ENCODE data around the gene GRAPL.
"Not testable (repeated sequence)": the region's sequence is repeated elsewhere in the genome, so short reads cannot be mapped to it uniquely, and the experiment has no call there.

Gene GRAPL

GRCh38 chr17:19137959-19138358 is 10.6 kb downstream of the GRAPL start:
- not testable (repeated sequence) for DNase-seq

- not testable (repeated sequence) for DNase-seq
Measured at GRCh38 chr17:19141366-19142155, 14.2 kb downstream of the GRAPL start.

GRCh38 chr17:19142419-19142818 is 15.0 kb downstream of the GRAPL start:
- DNase-seq, result not testable (repeated sequence)

GRCh38 chr17:19143097-19143777 is 15.8 kb downstream of the GRAPL start:
- DNase-seq, result not testable (repeated sequence)

- DNase-seq, result not testable (repeated sequence)
Measured at GRCh38 chr17:19144373-19144772, 17.0 kb downstream of the GRAPL start.

GRCh38 chr17:19145471-19145870 is 18.1 kb downstream of the GRAPL start:
- not testable (repeated sequence) for DNase-seq

- DNase-seq, result not testable (repeated sequence)
Measured at GRCh38 chr17:19150678-19151615, 23.6 kb downstream of the GRAPL start.

- DNase-seq, result not testable (repeated sequence)
Measured at GRCh38 chr17:19157628-19158027, 30.2 kb downstream of the GRAPL start.

GRCh38 chr17:19158478-19158877 is 31.1 kb downstream of the GRAPL start:
- DNase-seq, result not testable (repeated sequence)

- not testable (repeated sequence) for DNase-seq
Measured at GRCh38 chr17:19158938-19159337, 31.5 kb downstream of the GRAPL start.

GRCh38 chr17:19161308-19162107 is 34.1 kb downstream of the GRAPL start:
- DNase-seq, result not testable (repeated sequence)

- DNase-seq, result not testable (repeated sequence)
Measured at GRCh38 chr17:19162384-19163216, 35.2 kb downstream of the GRAPL start.

- not testable (repeated sequence) for DNase-seq
Measured at GRCh38 chr17:19174422-19174821, 47.0 kb downstream of the GRAPL start.

- DNase-seq, result not testable (repeated sequence)
Measured at GRCh38 chr17:19175410-19175809, 48.0 kb downstream of the GRAPL start.

GRCh38 chr17:19181040-19181875 is 53.9 kb downstream of the GRAPL start:
- not testable (repeated sequence) for DNase-seq

GRCh38 chr17:19187883-19188869 is 60.8 kb downstream of the GRAPL start:
- DNase-seq, result not testable (repeated sequence)

- not testable (repeated sequence) for DNase-seq
Measured at GRCh38 chr17:19188870-19189708, 61.7 kb downstream of the GRAPL start.

Measured in cortex of kidney (tissue), 1 donor.